Epidermal melanocyte (primary cell): ENCODE measurements around the gene MRM2.

ENCODE experiments used
- DNase-seq: peaks from one replicate; pipeline ENCODE4 v3.0.0; 2011; ENCODE audit warnings: low spot score; ENCODE audit not compliant: insufficient read length

MRM2 gene

GRCh38 chr7:2203766-2204300, 38.2 kb downstream of the MRM2 start:
- no peak for DNase-seq

GRCh38 chr7:2202901-2203765, 38.9 kb downstream of the MRM2 start:
- no peak for DNase-seq

GRCh38 chr7:2202361-2202761, 39.6 kb downstream of the MRM2 start:
- DNase-seq: no peak

GRCh38 chr7:2201686-2202360, 40.2 kb downstream of the MRM2 start:
- no peak for DNase-seq

- DNase-seq: no peak
Observed at GRCh38 chr7:2201128-2201527, 40.9 kb downstream of the MRM2 start.

GRCh38 chr7:2200584-2200980, 41.4 kb downstream of the MRM2 start:
- no peak for DNase-seq

- no peak for DNase-seq
Observed at GRCh38 chr7:2199956-2200583, 41.9 kb downstream of the MRM2 start.

- no peak for DNase-seq
Observed at GRCh38 chr7:2199528-2199927, 42.5 kb downstream of the MRM2 start.

GRCh38 chr7:2198760-2199159, 43.2 kb downstream of the MRM2 start:
- DNase-seq: no peak

GRCh38 chr7:2198206-2198605, 43.8 kb downstream of the MRM2 start:
- no peak for DNase-seq

GRCh38 chr7:2197436-2198155, 44.4 kb downstream of the MRM2 start:
- no peak for DNase-seq

- no peak for DNase-seq
Observed at GRCh38 chr7:2196381-2197378, 45.3 kb downstream of the MRM2 start.

- DNase-seq: no peak
Observed at GRCh38 chr7:2195400-2196246, 46.4 kb downstream of the MRM2 start.

GRCh38 chr7:2193575-2194305, 48.3 kb downstream of the MRM2 start:
- no peak for DNase-seq

- DNase-seq: no peak
Observed at GRCh38 chr7:2192831-2193534, 49.0 kb downstream of the MRM2 start.

GRCh38 chr7:2191016-2191415, 51.0 kb downstream of the MRM2 start:
- no peak for DNase-seq

GRCh38 chr7:2190531-2190930, 51.5 kb downstream of the MRM2 start:
- no peak for DNase-seq

- DNase-seq: no peak
Observed at GRCh38 chr7:2186166-2186565, 55.8 kb downstream of the MRM2 start.
